DND-41 (cell line): ENCODE measurements around the gene ASXL1.

Source experiments
- ATAC-seq: fragments of 200-7000 bp; cut with Tn5 transposase; 3 replicates; pipeline ENCODE4 v1.9.1; 2021; ENCODE audit warnings: low read depth; ENCODE audit not compliant: insufficient read depth
- DNase-seq: peaks from one replicate; pipeline ENCODE4 v3.0.0-alpha.2; 2020
- H2AFZ ChIP-seq: 2 replicates; pipeline ENCODE4 v1.6.0; 2012; ENCODE audit warnings: low read depth, low read length
- H3K27ac ChIP-seq: 2 replicates; pipeline ENCODE4 v1.5.1; 2012; ENCODE audit warnings: low read length, inconsistent platforms
- H3K27me3 ChIP-seq: fragments of 200-600 bp; sonication (generic); 2 replicates; pipeline ENCODE4 v1.6.0; 2012; ENCODE audit warnings: low read length, mild to moderate bottlenecking, inconsistent platforms; ENCODE audit not compliant: insufficient read depth, poor library complexity
- H3K36me3 ChIP-seq: 2 replicates; pipeline ENCODE4 v1.5.1; 2012; ENCODE audit warnings: low read length, inconsistent platforms; ENCODE audit not compliant: insufficient read depth
- H3K4me1 ChIP-seq: 2 replicates; pipeline ENCODE4 v1.5.1; 2012; ENCODE audit warnings: mild to moderate bottlenecking, low read length; ENCODE audit not compliant: insufficient read depth
- H3K4me2 ChIP-seq: 2 replicates; pipeline ENCODE4 v1.6.0; 2012; ENCODE audit warnings: mild to moderate bottlenecking, moderate library complexity, low read length, inconsistent platforms; ENCODE audit not compliant: insufficient read depth
- H3K4me3 ChIP-seq, 2 experiments: fragments of 200-600 bp in 1 of 2; shearing (Covaris generic) in 1 of 2; 2 replicates each; pipeline ENCODE4 v1.5.1; 2012 to 2016; ENCODE audit warnings: inconsistent platforms in 2 of 2, low read length in 2 of 2, mild to moderate bottlenecking in 2 of 2, low read depth in 1 of 2, moderate library complexity in 1 of 2
- H3K79me2 ChIP-seq: 2 replicates; pipeline ENCODE4 v1.6.0; 2012; ENCODE audit warnings: low read length, inconsistent platforms; ENCODE audit not compliant: insufficient read depth
- H3K9ac ChIP-seq: 2 replicates; pipeline ENCODE4 v1.6.0; 2012; ENCODE audit warnings: low read depth, mild to moderate bottlenecking, inconsistent platforms, low read length, moderate library complexity
- H3K9me3 ChIP-seq: 2 replicates; pipeline ENCODE4 v1.5.1; 2012; ENCODE audit warnings: low read length, moderate library complexity, mild to moderate bottlenecking, inconsistent platforms; ENCODE audit not compliant: insufficient read depth, severe bottlenecking
- H4K20me1 ChIP-seq: 2 replicates; pipeline ENCODE4 v1.6.0; 2012; ENCODE audit warnings: low read length; ENCODE audit not compliant: insufficient read depth
- CTCF ChIP-seq: IDR thresholded peaks from 2 replicates; pipeline ENCODE4 v1.5.1; 2012; ENCODE audit warnings: borderline replicate concordance, low read length, moderate library complexity, mild to moderate bottlenecking; ENCODE audit not compliant: poor library complexity, severe bottlenecking; ENCODE audit errors: extremely low read depth
- EZH2 ChIP-seq: IDR thresholded peaks from 3 replicates; pipeline ENCODE4 v1.6.1; 2012; ENCODE audit warnings: borderline replicate concordance, low read depth, mild to moderate bottlenecking, moderate library complexity, low read length, inconsistent platforms; ENCODE audit not compliant: severe bottlenecking

The ASXL1 gene

GRCh38 chr20:32488066-32488838, 130.1 kb downstream of the ASXL1 start:
- Histone ChIP-seq H3K27ac (0 out of 2 replicates have a peak overlapping the region, but pooled peaks have one; percentile 5), H3K27me3 (no peaks in the 10 kb centered on the region), H3K4me2 (no peak overlapping the region), H3K4me3 (no peak overlapping the region), H3K9me3 (no peaks in the 10 kb centered on the region), H3K79me2 (peaks cover 11% of the 10 kb centered on the region), H3K36me3 (peaks cover 19% of the 10 kb centered on the region), H2AFZ (no peak overlapping the region), H3K4me1 (peaks cover 22% of the 10 kb centered on the region), H3K9ac (no peak overlapping the region), H4K20me1 (no peaks in the 10 kb centered on the region)
- DNase-seq (no peak), ATAC-seq (no peak)
- TF ChIP-seq EZH2 (no peak), CTCF (no peak)
